Neural cell (in vitro differentiated cells): ENCODE data around the gene KIFC3.

Experiments used
- CTCF ChIP-seq: fragments of 450-650 bp; IDR thresholded peaks from 2 replicates; pipeline ENCODE4 v1.5.1; 2014; ENCODE audit warnings: antibody characterized with exemption, mild to moderate bottlenecking, moderate library complexity; ENCODE audit not compliant: poor library complexity, severe bottlenecking
- EP300 ChIP-seq: fragments of 450-650 bp; conservative IDR thresholded peaks from 2 replicates; pipeline ENCODE4 v1.6.1; 2014; ENCODE audit warnings: antibody characterized with exemption, mild to moderate bottlenecking, moderate library complexity; ENCODE audit not compliant: poor library complexity, severe bottlenecking
- EZH2 ChIP-seq: fragments of 200-600, 300-800 bp; shearing (Covaris generic), sonication (generic); IDR thresholded peaks from 2 replicates; pipeline ENCODE4 v1.6.1; 2014; ENCODE audit warnings: antibody characterized with exemption, low read length, borderline replicate concordance, mild to moderate bottlenecking; ENCODE audit not compliant: insufficient read depth, poor library complexity, severe bottlenecking
- MXI1 ChIP-seq: fragments of 450-650 bp; conservative IDR thresholded peaks from 2 replicates; pipeline ENCODE4 v1.6.1; 2014; ENCODE audit warnings: antibody characterized with exemption, mild to moderate bottlenecking; ENCODE audit not compliant: poor library complexity, severe bottlenecking
- POLR2AphosphoS5 ChIP-seq: IDR thresholded peaks from 2 replicates; pipeline ENCODE4 v1.6.1; 2012
- RAD21 ChIP-seq: fragments of 450-650 bp; conservative IDR thresholded peaks from 2 replicates; pipeline ENCODE4 v1.6.1; 2014; ENCODE audit warnings: antibody characterized with exemption, mild to moderate bottlenecking, moderate library complexity
- REST ChIP-seq: IDR thresholded peaks from 2 replicates; pipeline ENCODE4 v1.6.1; 2012; ENCODE audit warnings: borderline replicate concordance
- TAF1 ChIP-seq: IDR thresholded peaks from 2 replicates; pipeline ENCODE4 v1.6.1; 2012; ENCODE audit warnings: low read depth

GRCh38 chr16:57711346-57711745 lies 90.9 kb downstream of the KIFC3 start:
- TF ChIP-seq CTCF (no peak), EZH2 (no peak), POLR2AphosphoS5 (no peak), REST (no peak), RAD21 (no peak), MXI1 (no peak), EP300 (no peak), TAF1 (no peak)
